Kidney glomerular epithelial cell (primary cell): Measurements from ENCODE around the gene ZNF737.
"Not testable (repeated sequence)": the region's sequence is repeated elsewhere in the genome, so short reads cannot be mapped to it uniquely, and the experiment has no call there.

ENCODE experiments used
- DNase-seq: peaks from one replicate; lab custom pipeline; 2025; lab: John Stamatoyannopoulos, UW

The ZNF737 gene

GRCh38 chr19:20565321-20566018 lies at the start of gene ZNF737:
ZNF737 (minus strand) TSS chr19:20565781; CDS start chr19:20565640, 141 bp downstream.
- DNase-seq: peak; percentile 92

- not testable (repeated sequence) for DNase-seq
Observed at GRCh38 chr19:20614971-20615370, 49.4 kb upstream of the ZNF737 start.

GRCh38 chr19:20612711-20613316 lies 47.2 kb upstream of the ZNF737 start:
- no peak for DNase-seq

DNA sequence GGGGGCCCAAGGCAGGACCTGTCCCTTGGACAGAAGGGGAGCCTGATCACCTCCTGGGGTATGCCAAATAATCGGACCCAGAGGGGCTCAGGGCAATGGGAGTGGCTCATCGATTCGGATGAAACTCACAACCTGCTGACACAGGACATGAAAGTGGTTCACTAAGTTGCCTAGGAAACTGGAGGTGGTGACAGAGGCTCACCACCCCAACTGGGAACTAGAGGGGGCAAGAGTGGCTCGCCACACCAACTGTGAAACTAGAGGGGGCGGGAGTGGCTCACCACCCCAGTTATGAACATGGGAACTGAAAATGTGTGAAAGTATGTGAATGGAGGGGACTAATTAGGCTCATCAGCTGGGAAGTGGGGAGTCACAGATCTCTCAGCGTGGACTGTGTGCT lies 46.3 kb upstream of the ZNF737 start:
- no peak for DNase-seq

DNA sequence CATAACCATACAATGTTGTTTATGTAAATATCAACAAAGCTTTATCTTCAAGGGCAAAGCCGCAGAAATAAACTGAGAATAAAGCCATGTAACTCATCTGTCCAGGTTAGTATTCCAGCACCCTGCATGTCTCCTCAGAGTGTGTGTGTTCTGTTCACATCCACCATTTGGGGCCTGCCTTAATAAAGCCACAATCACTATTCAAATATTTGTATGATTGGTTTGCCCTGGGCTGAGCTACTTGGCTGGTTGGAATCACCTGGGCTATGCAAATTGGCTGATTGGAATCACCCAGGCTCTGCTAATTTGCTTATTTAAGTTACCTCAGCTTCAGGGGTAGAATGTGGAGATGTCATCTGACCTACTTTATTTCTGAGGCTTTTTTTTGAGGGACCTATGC lies 42.4 kb upstream of the ZNF737 start:
- no peak for DNase-seq

GRCh38 chr19:20558571-20558970 lies 7.0 kb downstream of the ZNF737 start:
- no peak for DNase-seq

- DNase-seq: no peak
Observed at GRCh38 chr19:20558011-20558410, 7.6 kb downstream of the ZNF737 start.

GRCh38 chr19:20544667-20545333 lies 20.8 kb downstream of the ZNF737 start:
- not testable (repeated sequence) for DNase-seq

GRCh38 chr19:20530303-20530702 lies 35.3 kb downstream of the ZNF737 start:
- not testable (repeated sequence) for DNase-seq

- DNase-seq: no peak
Observed at GRCh38 chr19:20513189-20513904, 52.2 kb downstream of the ZNF737 start.

DNA sequence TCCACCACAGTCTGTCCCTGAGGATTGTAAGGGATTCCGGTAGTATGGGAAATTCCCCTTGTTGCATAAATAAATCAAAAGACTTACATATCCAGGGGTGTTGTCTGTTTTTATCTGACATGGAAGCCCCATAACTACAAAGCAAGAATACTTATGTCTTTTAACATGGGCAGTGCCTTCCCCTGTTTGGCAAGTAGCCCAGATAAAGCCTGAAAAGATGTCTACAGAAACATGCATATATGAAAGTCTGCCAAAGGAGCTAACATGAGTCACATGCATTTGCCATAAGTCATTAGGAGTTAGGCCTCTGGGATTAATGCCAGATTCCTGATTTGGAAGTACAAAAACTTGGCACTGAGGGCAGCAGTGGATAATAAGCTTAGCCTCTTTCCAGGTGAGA lies 62.1 kb downstream of the ZNF737 start:
- no peak for DNase-seq
